Measurements from ENCODE around the gene SYK.
"Not testable (repeated sequence)": the region's sequence is repeated elsewhere in the genome, so short reads cannot be mapped to it uniquely, and the experiment has no call there.

Gene SYK

GRCh38 chr9:90799271-90799852, 2.3 kb upstream of the SYK start:
- DNase-seq, result no peak

GRCh38 chr9:90801973-90802322, 329 bp downstream of the SYK start:
- no peak for DNase-seq

GRCh38 chr9:90802386-90802985, 867 bp downstream of the SYK start:
- DNase-seq, result no peak

- no peak for DNase-seq
Observed at GRCh38 chr9:90803860-90804593, 2.4 kb downstream of the SYK start.

- no peak for DNase-seq
Observed at GRCh38 chr9:90805006-90805996, 3.7 kb downstream of the SYK start.

- DNase-seq, result no peak
Observed at GRCh38 chr9:90807006-90807405, 5.4 kb downstream of the SYK start.

GRCh38 chr9:90808398-90808797, 6.8 kb downstream of the SYK start:
- DNase-seq, result no peak

- no peak for DNase-seq
Observed at GRCh38 chr9:90808890-90809685, 7.5 kb downstream of the SYK start.

- DNase-seq, result no peak
Observed at GRCh38 chr9:90810691-90811090, 9.1 kb downstream of the SYK start.

GRCh38 chr9:90813046-90813445, 11.4 kb downstream of the SYK start:
- no peak for DNase-seq

GRCh38 chr9:90813523-90813922, 11.9 kb downstream of the SYK start:
- no peak for DNase-seq

- DNase-seq, result no peak
Observed at GRCh38 chr9:90814355-90814754, 12.7 kb downstream of the SYK start.

- no peak for DNase-seq
Observed at GRCh38 chr9:90815183-90815943, 13.7 kb downstream of the SYK start.

GRCh38 chr9:90815944-90816357, 14.3 kb downstream of the SYK start:
- no peak for DNase-seq

GRCh38 chr9:90816690-90817089, 15.1 kb downstream of the SYK start:
- DNase-seq, result no peak

GRCh38 chr9:90818279-90818678, 16.7 kb downstream of the SYK start:
- DNase-seq, result no peak

- not testable (repeated sequence) for DNase-seq
Observed at GRCh38 chr9:90820406-90820805, 18.8 kb downstream of the SYK start.

- not testable (repeated sequence) for DNase-seq
Observed at GRCh38 chr9:90821236-90821635, 19.6 kb downstream of the SYK start.

GRCh38 chr9:90821697-90822096, 20.1 kb downstream of the SYK start:
- DNase-seq, result no peak

GRCh38 chr9:90822866-90823265, 21.2 kb downstream of the SYK start:
- no peak for DNase-seq

- DNase-seq, result no peak
Observed at GRCh38 chr9:90825586-90825985, 24.0 kb downstream of the SYK start.

Measured in activated CD4-positive, alpha-beta T cell treated with anti-CD3 and anti-CD28 coated beads, Interleukin-2, Interleukin-6, amounts not matched to agents 100 ng/mL and 50 ng/mL, durations not matched to agents 16 hours and 8 hours (primary cell).